NOMO-1 (cell line): ENCODE results near the gene SFN.
"Not testable (repeated sequence)": the region's sequence is repeated elsewhere in the genome, so short reads cannot be mapped to it uniquely, and the experiment has no call there.

ENCODE experiments used
- DNase-seq, 2 experiments: peaks; one replicate each; lab custom pipeline; 2025; ENCODE audit not compliant: unreplicated experiment in 2 of 2; lab: John Stamatoyannopoulos, UW

SFN gene

DNA sequence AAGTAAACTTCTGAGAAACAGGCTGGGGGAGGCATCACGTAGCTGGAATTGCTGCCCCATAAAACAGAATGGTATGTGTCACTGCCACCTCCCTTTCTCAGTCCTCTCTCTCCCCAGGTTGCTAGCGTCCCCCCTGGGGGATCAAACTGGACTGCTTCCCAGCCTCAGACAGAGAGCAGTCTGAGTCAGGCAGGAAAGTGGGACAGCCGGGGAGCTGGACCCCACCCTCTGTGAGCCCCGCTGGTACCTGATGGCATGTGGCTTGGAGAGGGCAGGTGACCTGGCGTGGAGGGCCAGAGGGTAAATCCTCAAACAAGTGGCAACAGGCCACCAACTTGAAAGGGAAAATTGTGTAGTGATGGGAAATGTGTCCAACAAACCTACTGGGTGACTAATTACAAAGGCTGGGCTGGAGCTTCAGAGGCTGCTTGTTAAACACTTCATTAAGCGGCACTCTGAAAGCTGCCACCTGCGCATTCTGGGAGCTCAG is 1.0 kb upstream of the SFN start:
- no peak for DNase-seq

GRCh38 chr1:26863685-26864077 is 732 bp downstream of the SFN start:
- no peak for DNase-seq

GRCh38 chr1:26864610-26865480 is 1.9 kb downstream of the SFN start:
- DNase-seq, result peak; percentile 92 to 99

- DNase-seq, result not testable (repeated sequence)
These were observed 10.1 kb downstream of the SFN start for GRCh38 chr1:26873097-26873496.

- no peak for DNase-seq
These were observed 11.9 kb downstream of the SFN start for GRCh38 chr1:26874896-26875295.

GRCh38 chr1:26877326-26877725 is 14.4 kb downstream of the SFN start:
- no peak for DNase-seq

- no peak for DNase-seq
These were observed 16.8 kb downstream of the SFN start for GRCh38 chr1:26879793-26880192.

GRCh38 chr1:26881611-26882010 is 18.7 kb downstream of the SFN start:
- DNase-seq, result not testable (repeated sequence)

GRCh38 chr1:26882696-26883463 is 19.9 kb downstream of the SFN start:
- DNase-seq, result no peak

DNA sequence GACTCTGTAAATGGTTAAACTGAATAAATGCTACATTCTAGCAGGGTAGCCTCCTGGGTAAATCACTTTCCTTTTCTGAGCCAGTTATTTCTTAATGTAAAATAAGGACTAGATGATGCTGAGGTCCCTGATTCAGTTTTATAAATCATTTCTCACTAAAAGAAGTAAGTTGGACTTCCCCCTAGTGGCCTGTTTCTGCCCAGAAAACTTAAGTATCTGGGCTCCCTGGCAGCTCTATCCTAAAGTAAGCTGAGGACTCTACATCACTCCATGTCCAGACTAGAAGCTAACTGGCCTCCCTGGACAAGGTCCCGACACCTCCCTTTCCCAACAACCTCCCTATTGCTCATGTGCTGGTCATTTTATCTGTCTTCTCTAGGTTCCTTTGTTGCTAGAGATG is 24.2 kb downstream of the SFN start:
- peak in 1 of 2 experiments; percentile 9 for DNase-seq

DNA sequence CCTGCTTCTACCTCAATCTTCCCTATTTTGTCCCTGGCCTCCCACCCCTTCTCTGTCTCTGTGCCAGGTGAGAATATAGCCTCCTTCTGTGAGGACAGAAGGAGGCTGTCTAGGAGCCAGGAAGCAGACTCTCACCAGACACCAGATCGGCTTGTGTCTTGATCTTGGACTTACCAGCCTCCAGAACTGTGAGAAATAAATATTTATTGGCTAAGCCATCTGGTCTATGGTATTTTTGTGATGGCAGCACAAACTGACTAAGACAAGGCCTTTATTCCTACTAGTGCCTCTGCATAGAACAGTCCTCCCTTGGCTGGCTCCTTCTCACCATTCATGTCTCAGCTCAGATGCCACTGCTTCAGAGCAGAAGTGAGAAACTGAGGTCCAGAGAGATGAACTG is 25.3 kb downstream of the SFN start:
- no peak for DNase-seq

- peak; percentile 75 to 85 for DNase-seq
These were observed 26.9 kb downstream of the SFN start, which contains the start of gene GPN2 for GRCh38 chr1:26889551-26890466. GPN2 (minus strand) TSS chr1:26890283; CDS start chr1:26890096, 187 bp downstream.

DNA sequence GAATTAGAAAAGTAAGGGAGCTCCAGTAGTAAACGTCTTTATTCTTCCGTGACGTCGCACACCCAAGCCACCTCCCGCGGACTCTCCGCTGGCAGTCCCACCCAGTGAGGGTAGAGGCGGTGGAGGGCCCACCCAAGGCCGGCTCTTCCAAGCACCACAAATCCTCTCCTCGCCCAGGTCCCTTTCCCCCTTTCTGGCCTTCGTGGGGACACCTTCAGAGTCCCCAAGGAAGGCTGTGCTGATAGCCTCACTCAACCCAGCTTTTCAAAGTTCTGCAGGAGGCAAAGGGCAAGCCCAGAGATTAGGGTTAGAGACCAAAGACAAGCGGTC is 27.5 kb downstream of the SFN start:
- DNase-seq, result no peak

GRCh38 chr1:26894263-26894662 is 31.3 kb downstream of the SFN start:
- no peak for DNase-seq

DNA sequence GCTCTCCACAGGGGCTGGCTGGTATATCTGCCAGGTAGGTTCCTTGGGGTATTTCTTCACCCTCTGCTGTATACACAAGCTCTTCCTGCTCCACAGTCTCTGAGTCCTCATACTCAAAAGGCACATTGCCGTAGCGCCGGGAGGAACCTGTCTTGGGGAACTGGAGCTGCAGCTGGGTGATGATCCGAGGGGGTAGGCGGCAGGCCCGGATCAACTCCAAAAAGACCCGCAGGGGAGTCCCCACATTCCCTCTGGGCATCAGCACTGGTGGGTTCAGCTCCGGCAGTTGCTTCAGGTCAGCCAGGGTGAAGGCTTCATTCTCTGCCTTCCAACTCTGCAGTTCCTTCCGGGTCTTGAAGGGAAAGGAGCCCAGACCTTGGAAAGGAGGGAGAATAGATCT is 34.4 kb downstream of the SFN start:
- no peak for DNase-seq

GRCh38 chr1:26900001-26900814 is 37.3 kb downstream of the SFN start, which contains the start of gene GPATCH3:
GPATCH3 (minus strand) TSS chr1:26900467; CDS start chr1:26900442, 25 bp downstream.
- peak; percentile 51 to 78 for DNase-seq

DNA sequence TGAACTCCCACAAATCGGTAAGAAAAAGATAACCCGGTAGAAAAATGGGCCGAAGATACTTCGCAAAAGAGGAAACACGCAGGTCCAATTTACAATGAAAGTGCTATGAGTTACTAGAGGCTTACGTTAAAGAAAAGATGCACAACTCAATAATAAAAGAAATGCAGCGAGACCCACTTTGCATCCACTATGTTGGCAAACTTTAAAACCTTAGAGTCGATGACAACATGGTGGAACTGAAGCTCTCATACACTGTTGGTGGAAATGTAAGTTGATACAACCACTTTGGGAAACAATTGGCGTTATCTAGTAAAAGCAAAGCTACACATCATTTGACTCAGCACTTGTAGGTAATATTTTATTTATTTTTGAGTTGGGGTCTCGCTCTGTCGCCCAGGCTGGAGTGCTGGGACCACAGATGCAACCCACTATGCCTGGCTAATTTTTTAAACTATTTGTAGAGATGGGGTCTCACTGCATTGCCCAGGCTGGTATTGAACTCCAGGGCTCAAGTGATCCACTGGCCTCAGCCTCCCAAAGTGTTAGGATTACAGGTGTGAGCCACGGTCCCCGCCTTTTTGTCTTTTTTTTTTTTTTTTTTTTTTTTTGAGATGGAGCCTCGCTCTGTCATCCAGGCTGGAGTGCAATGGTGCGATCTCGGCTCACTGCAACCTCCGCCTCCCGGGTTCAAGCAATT is 38.0 kb downstream of the SFN start:
- peak; percentile 8 to 44 for DNase-seq

DNA sequence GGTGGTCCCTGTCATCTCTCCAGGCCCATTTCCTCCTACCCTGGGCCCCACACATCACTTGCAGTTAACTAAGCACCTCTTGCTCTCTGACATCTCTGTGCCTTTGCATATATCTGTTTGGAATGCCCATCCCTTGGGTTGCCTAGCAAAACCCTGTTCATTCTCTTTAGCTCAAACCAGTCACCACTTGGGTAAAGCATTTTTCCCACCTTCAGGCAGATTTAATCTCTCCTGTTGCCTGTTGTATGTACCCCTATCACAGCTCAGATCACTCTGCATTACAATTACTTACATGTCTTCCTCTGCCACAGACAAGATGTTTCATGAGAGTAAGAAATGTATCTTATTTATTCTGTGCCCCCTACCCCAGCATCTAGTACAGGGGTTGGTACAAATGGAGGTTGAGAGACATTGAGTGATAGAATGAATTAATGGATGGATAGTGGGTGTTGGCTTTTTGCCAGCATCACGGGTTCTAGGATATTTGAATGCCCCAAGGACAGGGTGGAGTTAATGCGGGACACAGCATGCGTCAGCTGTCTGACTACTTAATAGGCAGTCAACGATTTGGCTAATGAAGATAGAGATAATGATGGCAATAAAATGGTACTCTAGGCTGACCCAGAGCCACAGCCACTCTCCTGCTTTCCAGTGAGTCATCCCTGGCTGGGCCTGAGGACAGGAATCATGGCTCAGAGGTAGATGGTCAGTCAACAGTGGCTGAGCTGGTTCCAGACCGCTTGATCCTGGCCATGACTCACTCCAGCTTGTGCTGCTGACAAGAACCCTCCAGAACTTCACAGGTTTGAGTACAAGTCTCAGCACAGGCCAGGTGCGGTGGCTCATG is 44.3 kb downstream of the SFN start:
- DNase-seq, result no peak
